Muscle of leg (tissue), 11 donors: ENCODE measurements around the gene PELI2. TPM values are rescaled to one million over a fixed set of nuclear protein-coding genes. Genes with fewer than 3 reads are reported as not detected.

Experiments
- DNase-seq: peaks from one replicate; pipeline ENCODE4 v3.0.0; 2013
- H3K27ac ChIP-seq: one replicate; pipeline ENCODE4 v1.5.1; 2013; ENCODE audit warnings: mild to moderate bottlenecking, low read length, control low read depth
- H3K27me3 ChIP-seq: one replicate; pipeline ENCODE4 v1.6.1; 2013; ENCODE audit warnings: low read length; ENCODE audit not compliant: control insufficient read depth, insufficient read depth
- H3K36me3 ChIP-seq: one replicate; pipeline ENCODE4 v1.6.1; 2013; ENCODE audit warnings: low read length; ENCODE audit not compliant: control insufficient read depth, insufficient read depth
- H3K4me1 ChIP-seq: one replicate; pipeline ENCODE4 v1.6.1; 2013; ENCODE audit warnings: low read length; ENCODE audit not compliant: control insufficient read depth, insufficient read depth
- H3K4me3 ChIP-seq: one replicate; pipeline ENCODE4 v1.5.1; 2013; ENCODE audit warnings: low read length, control low read depth
- H3K9me3 ChIP-seq: replicated peaks from 2 replicates; pipeline ENCODE4 v1.6.1; 2013; ENCODE audit warnings: low read depth, low read length; ENCODE audit not compliant: control insufficient read depth
- WGBS: methylation state at CpG from one replicate; pipeline ENCODE4 v1.1.5; 2013; ENCODE audit warnings: missing lambda C conversion rate; ENCODE audit not compliant: insufficient coverage; 5-methylcytosine and 5-hydroxymethylcytosine counted together
- polyA plus RNA-seq, 8 donors: library from polyadenylated mRNA; unstranded; fragments of 120-200 nt; gene quantifications; one replicate each; pipeline versions ENCODE4 v1.2.1 to v1.2.3, GENCODE V29; 2013; ENCODE audit warnings: inconsistent platforms in 1 of 8, low replicate concordance in 1 of 8; ENCODE audit not compliant: insufficient read length in 8 of 8, insufficient read depth in 1 of 8
- total RNA-seq: library from RNA; stranded (reverse); fragments of 120-200 nt; gene quantifications from one replicate; pipeline ENCODE4 v1.2.4, GENCODE V29; 2013

Gene PELI2
- total and polyA plus RNA-seq, 9 donors: 3.5 to 7.6 (median 4.5) TPM

GRCh38 chr14:56197150-56197549 is 78.9 kb downstream of the PELI2 start:
- H3K36me3 ChIP-seq: no peaks in the 10 kb centered on the region
- WGBS: 93% methylated on average over 1 of the region's 1 CpG
- no peak overlapping the region for H3K27ac ChIP-seq
- no peaks in the 10 kb centered on the region for H3K27me3 ChIP-seq
- no peaks in the 10 kb centered on the region for H3K9me3 ChIP-seq
- H3K4me3 ChIP-seq: no peak overlapping the region
- H3K4me1 ChIP-seq: peaks cover 7% of the 10 kb centered on the region
- DNase-seq: no peak

DNA sequence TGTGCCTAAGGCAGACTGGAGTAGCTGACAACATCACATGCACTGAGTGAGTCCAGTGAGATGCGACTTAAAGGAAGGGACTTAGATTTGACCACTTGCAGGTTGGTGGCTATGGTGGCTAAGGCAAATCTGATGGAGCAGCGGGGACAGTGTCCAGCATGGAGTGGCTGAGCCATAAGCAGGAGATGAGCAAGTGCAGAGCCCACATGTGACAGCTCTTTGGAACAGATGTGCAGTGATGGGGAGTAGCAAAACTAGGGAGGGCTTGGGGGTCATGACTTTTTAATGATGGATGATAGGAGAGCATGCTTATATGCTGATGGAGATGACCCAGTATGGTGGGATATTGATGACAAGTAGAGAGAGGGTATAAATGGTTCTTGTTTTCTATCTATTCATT is 80.2 kb downstream of the PELI2 start:
- Histone ChIP-seq H3K27me3 (no peaks in the 10 kb centered on the region), H3K36me3 (no peaks in the 10 kb centered on the region), H3K9me3 (no peaks in the 10 kb centered on the region), H3K4me3 (no peak overlapping the region), H3K27ac (no peak overlapping the region), H3K4me1 (peaks cover 7% of the 10 kb centered on the region)
- DNase-seq: no peak
- 97% methylated on average over 2 of the region's 2 CpGs for whole genome bisulfite sequencing

DNA sequence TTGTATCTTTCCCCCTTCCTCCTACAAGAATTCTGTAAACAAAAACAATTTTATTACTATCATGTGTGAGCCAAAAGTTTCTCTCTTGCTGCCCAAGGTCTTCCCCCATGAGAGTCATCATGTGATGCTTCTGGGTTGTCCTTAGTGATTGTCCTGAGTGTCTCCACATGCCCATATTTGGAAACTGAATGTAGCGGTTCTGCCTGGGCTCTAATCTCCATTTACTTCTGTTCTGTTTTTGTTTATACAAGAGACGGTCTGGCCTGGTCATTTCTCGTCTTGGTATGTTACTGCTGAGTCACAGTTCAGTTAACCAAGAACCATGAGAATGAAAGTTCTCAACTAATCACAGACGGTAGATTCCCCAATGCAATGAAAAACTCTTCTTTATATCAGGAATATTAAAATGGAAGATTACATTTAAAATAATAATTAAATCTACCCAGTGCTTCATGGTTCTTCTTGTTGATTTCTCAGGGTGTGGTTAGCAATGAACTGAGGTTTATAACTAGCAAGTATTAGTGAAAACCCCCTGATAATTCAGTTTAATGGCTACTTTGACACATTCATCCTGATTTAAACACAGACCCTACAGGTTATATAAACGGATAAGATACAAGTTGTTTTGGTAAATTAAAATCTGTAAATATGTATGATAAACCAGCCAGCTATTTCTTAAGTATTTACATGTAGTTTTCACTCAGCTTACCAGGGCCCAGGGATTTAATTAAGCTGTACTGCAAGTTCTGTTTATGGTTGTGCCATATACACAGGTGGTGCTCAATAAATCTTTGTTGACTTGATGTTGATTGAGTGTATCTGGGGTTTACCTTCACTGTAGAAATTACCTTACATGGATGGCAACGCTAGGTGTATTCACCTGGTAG is 81.1 kb downstream of the PELI2 start:
- no peaks in the 10 kb centered on the region for H3K9me3 ChIP-seq
- no peaks in the 10 kb centered on the region for H3K36me3 ChIP-seq
- H3K4me1 ChIP-seq: peaks cover 7% of the 10 kb centered on the region
- no CpG with 5 or more reads among the region's 6 CpGs for WGBS
- no peak overlapping the region for H3K4me3 ChIP-seq
- no peak overlapping the region for H3K27ac ChIP-seq
- peak; percentile 70 for DNase-seq
- H3K27me3 ChIP-seq: no peaks in the 10 kb centered on the region

DNA sequence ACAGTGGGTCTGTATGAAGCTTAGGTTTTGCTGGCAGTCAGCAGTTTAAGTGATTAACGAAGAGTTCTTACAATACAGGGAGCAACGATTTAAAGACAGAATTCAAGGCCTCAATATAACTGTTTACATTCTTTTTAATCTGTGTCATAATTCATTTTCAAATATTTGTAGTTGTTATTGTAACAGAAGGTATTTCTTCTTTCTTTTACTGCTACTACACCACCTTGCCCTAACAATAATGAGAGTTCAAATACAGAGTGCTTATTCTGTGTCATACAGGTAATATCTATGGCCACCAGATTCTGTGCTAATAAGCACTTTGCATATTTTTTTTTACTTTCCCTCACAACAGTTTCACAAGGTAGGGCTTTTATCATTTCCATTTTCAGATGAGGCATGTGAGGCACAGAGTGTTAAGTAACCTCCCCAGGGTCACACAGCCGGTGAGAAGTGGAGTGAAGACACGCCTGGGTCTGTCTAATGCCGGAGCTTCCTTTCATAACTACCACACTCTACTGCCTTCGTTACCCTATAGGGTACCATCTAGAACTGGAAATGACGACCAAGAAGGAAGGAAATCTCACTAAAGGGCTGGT is 81.9 kb downstream of the PELI2 start:
- H3K9me3 ChIP-seq: no peaks in the 10 kb centered on the region
- WGBS: 89% methylated on average over 3 of the region's 7 CpGs
- peaks cover 7% of the 10 kb centered on the region for H3K4me1 ChIP-seq
- H3K27ac ChIP-seq: no peak overlapping the region
- H3K4me3 ChIP-seq: no peak overlapping the region
- no peaks in the 10 kb centered on the region for H3K36me3 ChIP-seq
- no peak for DNase-seq
- no peaks in the 10 kb centered on the region for H3K27me3 ChIP-seq

DNA sequence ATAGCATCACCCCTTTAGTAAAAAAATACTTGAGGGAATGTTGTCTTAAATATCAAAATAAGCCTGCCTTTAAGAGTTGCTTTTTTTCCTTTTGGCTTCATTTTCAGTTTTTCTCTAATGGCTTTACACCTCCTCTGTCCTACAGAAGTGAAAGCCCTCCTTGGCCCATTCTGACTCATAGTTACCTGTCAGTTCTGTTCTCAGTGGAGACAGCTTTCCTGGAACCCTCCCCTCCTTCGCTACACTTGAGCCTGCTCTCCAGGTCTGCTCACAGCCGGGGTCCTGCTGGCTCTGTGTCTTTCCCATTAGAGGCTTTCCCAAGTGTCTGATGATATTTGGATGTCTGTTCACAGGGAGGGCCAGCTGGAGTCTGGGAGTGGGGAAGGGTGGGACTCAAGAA is 84.0 kb downstream of the PELI2 start:
- Histone ChIP-seq H3K27me3 (no peaks in the 10 kb centered on the region), H3K36me3 (no peaks in the 10 kb centered on the region), H3K9me3 (no peaks in the 10 kb centered on the region), H3K4me3 (no peak overlapping the region), H3K4me1 (no peaks in the 10 kb centered on the region), H3K27ac (no peak overlapping the region)
- no peak for DNase-seq
- WGBS: 29% methylated on average over 1 of the region's 2 CpGs

DNA sequence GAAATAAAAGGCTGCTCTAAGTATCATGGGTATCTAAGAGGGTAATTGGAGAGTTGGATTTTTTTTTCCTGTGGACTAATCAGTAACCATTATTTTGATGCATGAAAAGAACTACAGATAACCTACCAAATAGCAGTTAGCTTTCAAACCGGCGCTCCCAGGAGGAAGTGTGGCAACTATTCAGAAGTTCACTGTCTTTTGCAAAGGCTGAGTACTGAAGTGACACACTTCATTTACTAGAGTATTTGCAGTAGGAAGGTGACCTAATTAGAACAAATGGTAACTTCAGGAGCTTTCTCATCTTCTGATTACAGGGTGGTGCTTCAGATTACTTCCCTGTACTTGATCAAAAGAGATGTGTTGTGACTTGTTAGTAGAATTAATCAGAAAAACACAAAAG is 87.7 kb downstream of the PELI2 start:
- no peaks in the 10 kb centered on the region for H3K4me1 ChIP-seq
- no peak overlapping the region for H3K4me3 ChIP-seq
- DNase-seq: no peak
- H3K9me3 ChIP-seq: no peaks in the 10 kb centered on the region
- H3K27ac ChIP-seq: no peak overlapping the region
- no CpG with 5 or more reads among the region's 2 CpGs for WGBS
- no peaks in the 10 kb centered on the region for H3K36me3 ChIP-seq
- no peaks in the 10 kb centered on the region for H3K27me3 ChIP-seq

GRCh38 chr14:56206596-56206995 is 88.4 kb downstream of the PELI2 start:
- Histone ChIP-seq H3K9me3 (no peaks in the 10 kb centered on the region), H3K4me3 (no peak overlapping the region), H3K27ac (no peak overlapping the region), H3K27me3 (no peaks in the 10 kb centered on the region), H3K4me1 (no peaks in the 10 kb centered on the region), H3K36me3 (no peaks in the 10 kb centered on the region)
- WGBS: no CpG with 5 or more reads among the region's 2 CpGs
- DNase-seq: no peak

DNA sequence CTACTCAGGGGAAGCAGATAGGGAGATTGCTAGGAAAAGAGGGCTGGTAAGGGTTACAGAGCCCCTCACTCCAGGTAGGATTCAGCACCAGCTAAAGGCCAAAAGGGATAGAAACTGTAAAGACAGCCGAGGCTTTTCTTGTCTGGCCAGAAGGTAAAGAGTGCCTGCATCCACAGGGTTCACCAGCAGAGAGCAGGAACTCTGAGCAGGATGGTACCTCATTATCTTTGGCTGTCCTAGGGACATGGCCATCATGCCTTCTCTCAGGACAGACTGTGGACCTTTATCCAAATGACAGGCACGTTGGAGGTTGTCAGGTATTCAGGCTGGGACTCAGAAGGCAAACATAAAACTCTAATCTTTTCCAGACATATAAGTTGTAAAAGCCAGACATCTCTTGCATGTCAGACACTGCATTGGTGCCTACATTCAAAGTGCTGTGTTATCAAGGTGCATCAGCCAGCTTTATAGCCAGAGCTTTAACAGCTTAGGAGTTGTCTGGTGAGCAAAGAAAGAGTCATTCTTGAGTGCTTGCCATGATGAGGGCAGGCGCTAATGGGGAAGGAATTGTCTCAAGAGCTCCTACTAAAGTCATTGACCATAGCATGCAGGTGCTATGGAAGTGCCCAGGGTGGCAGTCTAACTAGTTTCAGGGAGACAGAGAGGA is 89.5 kb downstream of the PELI2 start:
- H3K27ac ChIP-seq: no peak overlapping the region
- DNase-seq: no peak
- no peak overlapping the region for H3K4me3 ChIP-seq
- no peaks in the 10 kb centered on the region for H3K27me3 ChIP-seq
- no peaks in the 10 kb centered on the region for H3K36me3 ChIP-seq
- WGBS: 25% methylated on average over 1 of the region's 3 CpGs
- H3K4me1 ChIP-seq: no peaks in the 10 kb centered on the region
- H3K9me3 ChIP-seq: no peaks in the 10 kb centered on the region

DNA sequence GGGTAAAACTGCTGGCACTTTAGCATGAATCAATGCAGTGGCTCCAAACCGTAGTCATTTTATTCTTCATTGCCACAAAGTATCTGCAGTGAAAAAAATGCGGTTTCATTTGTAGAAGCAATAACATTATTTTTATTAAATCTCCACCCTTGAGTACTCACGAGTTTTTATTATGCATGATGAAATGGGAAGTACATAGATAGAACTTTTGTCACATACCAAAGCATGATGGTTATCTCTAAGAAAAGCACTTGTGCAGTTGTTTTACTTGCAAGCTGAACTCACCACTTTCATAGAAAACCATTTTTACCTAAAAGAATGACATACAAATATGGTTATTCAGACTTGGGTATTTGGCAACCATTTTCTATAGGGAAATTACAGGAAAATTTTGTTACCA is 90.3 kb downstream of the PELI2 start:
- H3K4me1 ChIP-seq: no peaks in the 10 kb centered on the region
- WGBS: no CpG with 5 or more reads among the region's 3 CpGs
- H3K27ac ChIP-seq: no peak overlapping the region
- H3K9me3 ChIP-seq: no peaks in the 10 kb centered on the region
- DNase-seq: no peak
- H3K4me3 ChIP-seq: no peak overlapping the region
- no peaks in the 10 kb centered on the region for H3K27me3 ChIP-seq
- no peaks in the 10 kb centered on the region for H3K36me3 ChIP-seq

- Histone ChIP-seq H3K4me1 (no peaks in the 10 kb centered on the region), H3K27ac (no peak overlapping the region), H3K36me3 (no peaks in the 10 kb centered on the region), H3K4me3 (no peak overlapping the region), H3K27me3 (no peaks in the 10 kb centered on the region), H3K9me3 (no peaks in the 10 kb centered on the region)
- 80% methylated on average over 1 of the region's 2 CpGs for WGBS
- no peak for DNase-seq
Observed at GRCh38 chr14:56210571-56210970, 92.4 kb downstream of the PELI2 start.
